Mesothelial cell of epicardium (in vitro differentiated cells): ENCODE data around the gene DOCK2. TPM values are rescaled to one million over a fixed set of nuclear protein-coding genes. Genes with fewer than 3 reads are reported as not detected.

Source experiments
- DNase-seq, 2 experiments: peaks; one replicate each; pipeline ENCODE4 v3.0.0; 2021; ENCODE audit warnings: low spot score in 2 of 2; ENCODE audit not compliant: unreplicated experiment in 2 of 2
- H3K27ac Mint-ChIP-seq: 2 replicates; pipeline ENCODE4 v1.8.0; 2021; ENCODE audit warnings: mixed read lengths
- H3K27me3 Mint-ChIP-seq: 2 replicates; pipeline ENCODE4 v1.8.0; 2021; ENCODE audit warnings: low read depth, mixed read lengths
- H3K36me3 Mint-ChIP-seq: 2 replicates; pipeline ENCODE4 v1.8.0; 2021; ENCODE audit warnings: mixed read lengths
- H3K4me1 Mint-ChIP-seq: 2 replicates; pipeline ENCODE4 v1.8.0; 2021; ENCODE audit warnings: mixed read lengths
- H3K4me3 Mint-ChIP-seq: 2 replicates; pipeline ENCODE4 v1.8.0; 2021; ENCODE audit warnings: mild to moderate bottlenecking, moderate library complexity, mixed read lengths
- H3K9me3 Mint-ChIP-seq: 2 replicates; pipeline ENCODE4 v1.8.0; 2021; ENCODE audit warnings: mixed read lengths
- total RNA-seq: library from RNA; stranded (reverse); gene quantifications from 3 replicates; pipeline ENCODE4 v1.2.1, GENCODE V29; 2021
- TF ChIP-seq, protein P1 (sequence below): fragments of 200-600 bp; sonication (generic); IDR thresholded peaks from one replicate; pipeline ENCODE4 v1.5.0; 2021; ENCODE audit warnings: antibody characterized with exemption; ENCODE audit not compliant: unreplicated experiment

The DOCK2 gene
- total RNA-seq, 1 donor from 2014 or later, result 0.25 TPM

DNA sequence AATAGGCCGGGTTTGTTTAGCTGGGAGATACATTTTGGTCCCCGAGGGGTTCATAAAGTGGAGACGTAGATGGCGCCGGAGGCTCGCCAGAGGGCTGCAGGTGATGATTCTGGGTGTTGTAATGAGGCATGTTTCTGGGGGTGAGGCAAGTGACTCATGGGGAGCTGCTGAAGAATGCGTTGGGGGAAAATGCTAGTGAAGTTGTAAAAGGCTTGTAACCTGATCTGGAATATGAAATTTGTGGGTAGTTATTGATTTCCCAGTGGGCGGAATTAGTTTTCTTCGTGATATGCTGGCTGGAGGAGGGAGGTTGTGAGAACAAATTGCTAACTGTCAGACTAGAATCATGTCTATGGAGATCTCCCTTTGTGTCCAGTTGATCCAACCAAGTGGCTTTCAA, 158.3 kb downstream of the DOCK2 start:
- Mint-ChIP-seq H3K27ac (no peak overlapping the region), H3K36me3 (no peaks in the 10 kb centered on the region), H3K27me3 (peaks cover 50% of the 10 kb centered on the region), H3K4me1 (peaks cover under 1% of the 10 kb centered on the region), H3K9me3 (no peaks in the 10 kb centered on the region), H3K4me3 (no peak overlapping the region)
- TF ChIP-seq, protein P1, sequence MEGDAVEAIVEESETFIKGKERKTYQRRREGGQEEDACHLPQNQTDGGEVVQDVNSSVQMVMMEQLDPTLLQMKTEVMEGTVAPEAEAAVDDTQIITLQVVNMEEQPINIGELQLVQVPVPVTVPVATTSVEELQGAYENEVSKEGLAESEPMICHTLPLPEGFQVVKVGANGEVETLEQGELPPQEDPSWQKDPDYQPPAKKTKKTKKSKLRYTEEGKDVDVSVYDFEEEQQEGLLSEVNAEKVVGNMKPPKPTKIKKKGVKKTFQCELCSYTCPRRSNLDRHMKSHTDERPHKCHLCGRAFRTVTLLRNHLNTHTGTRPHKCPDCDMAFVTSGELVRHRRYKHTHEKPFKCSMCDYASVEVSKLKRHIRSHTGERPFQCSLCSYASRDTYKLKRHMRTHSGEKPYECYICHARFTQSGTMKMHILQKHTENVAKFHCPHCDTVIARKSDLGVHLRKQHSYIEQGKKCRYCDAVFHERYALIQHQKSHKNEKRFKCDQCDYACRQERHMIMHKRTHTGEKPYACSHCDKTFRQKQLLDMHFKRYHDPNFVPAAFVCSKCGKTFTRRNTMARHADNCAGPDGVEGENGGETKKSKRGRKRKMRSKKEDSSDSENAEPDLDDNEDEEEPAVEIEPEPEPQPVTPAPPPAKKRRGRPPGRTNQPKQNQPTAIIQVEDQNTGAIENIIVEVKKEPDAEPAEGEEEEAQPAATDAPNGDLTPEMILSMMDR, result no peak
- DNase-seq, result no peak

DNA sequence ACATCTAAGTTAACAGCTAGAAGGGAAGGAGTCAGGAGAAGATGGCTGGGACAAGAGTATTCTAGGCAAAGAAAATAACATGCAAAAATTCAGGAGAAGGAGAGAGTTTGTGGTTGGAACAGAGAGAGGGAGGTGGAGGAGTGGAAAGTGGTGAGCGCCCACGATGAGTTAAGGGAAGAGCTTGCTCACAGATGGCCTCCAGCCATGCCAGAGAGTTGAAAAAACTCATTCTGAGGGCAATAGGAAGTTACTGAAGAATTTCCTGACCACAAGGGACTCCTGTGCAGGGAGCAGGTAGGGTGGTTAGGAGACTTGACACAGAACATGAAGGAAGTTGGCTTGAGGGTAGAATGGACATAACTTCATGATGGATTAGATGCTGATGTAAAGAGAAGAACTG, 159.7 kb downstream of the DOCK2 start:
- DNase-seq, result no peak
- Mint-ChIP-seq H3K36me3 (no peaks in the 10 kb centered on the region), H3K9me3 (no peaks in the 10 kb centered on the region), H3K4me1 (peaks cover 2% of the 10 kb centered on the region), H3K27ac (no peak overlapping the region), H3K4me3 (no peak overlapping the region), H3K27me3 (peaks cover 59% of the 10 kb centered on the region)
- TF ChIP-seq, protein P1, result no peak

DNA sequence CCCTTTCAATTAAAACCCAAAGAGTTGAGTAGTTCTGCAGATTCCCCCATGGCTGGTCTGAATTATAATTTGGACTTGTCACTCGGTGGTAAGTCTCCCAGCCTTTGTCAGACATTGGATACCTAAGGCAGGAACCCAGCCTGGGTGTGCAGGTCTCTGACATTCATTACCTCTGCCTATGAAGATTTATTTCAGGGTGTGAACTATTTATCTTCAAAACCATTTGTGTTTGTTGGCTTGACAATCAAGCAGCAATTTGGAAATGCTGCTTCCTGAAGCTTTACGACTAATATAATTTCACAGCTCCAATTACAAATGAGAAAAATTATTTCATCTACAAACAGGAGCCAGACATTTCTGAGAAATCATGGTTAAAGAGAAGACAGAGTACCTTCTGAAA, 160.5 kb downstream of the DOCK2 start:
- TF ChIP-seq, protein P1, result no peak
- Mint-ChIP-seq H3K36me3 (no peaks in the 10 kb centered on the region), H3K4me3 (no peak overlapping the region), H3K27me3 (peaks cover 66% of the 10 kb centered on the region), H3K9me3 (no peaks in the 10 kb centered on the region), H3K4me1 (peaks cover 4% of the 10 kb centered on the region), H3K27ac (no peak overlapping the region)
- no peak for DNase-seq

DNA sequence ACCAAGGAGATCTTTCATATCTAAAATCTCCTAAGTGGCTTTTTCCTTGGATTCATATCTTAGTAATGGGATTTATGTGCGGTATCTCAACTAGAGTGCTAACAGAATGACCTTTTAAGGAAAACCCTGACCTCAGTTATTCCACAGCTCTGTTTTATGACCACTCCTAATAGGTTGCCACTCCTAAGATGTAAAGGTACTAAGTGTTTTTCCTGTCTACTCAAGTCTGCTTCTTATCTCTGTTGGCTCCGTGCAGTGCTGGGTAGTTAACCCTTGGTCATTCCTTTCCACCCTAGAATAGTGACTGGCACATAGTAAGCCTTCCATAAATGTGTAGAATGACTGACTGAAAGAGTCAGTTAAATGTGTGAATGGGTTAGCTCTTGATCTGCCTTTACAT, 161.4 kb downstream of the DOCK2 start:
- H3K9me3 Mint-ChIP-seq, result no peaks in the 10 kb centered on the region
- H3K27me3 Mint-ChIP-seq, result peaks cover 67% of the 10 kb centered on the region
- H3K36me3 Mint-ChIP-seq, result no peaks in the 10 kb centered on the region
- no peak overlapping the region for H3K4me3 Mint-ChIP-seq
- TF ChIP-seq, protein P1, result no peak
- H3K4me1 Mint-ChIP-seq, result peaks cover 9% of the 10 kb centered on the region
- no peak overlapping the region for H3K27ac Mint-ChIP-seq
- DNase-seq, result no peak

DNA sequence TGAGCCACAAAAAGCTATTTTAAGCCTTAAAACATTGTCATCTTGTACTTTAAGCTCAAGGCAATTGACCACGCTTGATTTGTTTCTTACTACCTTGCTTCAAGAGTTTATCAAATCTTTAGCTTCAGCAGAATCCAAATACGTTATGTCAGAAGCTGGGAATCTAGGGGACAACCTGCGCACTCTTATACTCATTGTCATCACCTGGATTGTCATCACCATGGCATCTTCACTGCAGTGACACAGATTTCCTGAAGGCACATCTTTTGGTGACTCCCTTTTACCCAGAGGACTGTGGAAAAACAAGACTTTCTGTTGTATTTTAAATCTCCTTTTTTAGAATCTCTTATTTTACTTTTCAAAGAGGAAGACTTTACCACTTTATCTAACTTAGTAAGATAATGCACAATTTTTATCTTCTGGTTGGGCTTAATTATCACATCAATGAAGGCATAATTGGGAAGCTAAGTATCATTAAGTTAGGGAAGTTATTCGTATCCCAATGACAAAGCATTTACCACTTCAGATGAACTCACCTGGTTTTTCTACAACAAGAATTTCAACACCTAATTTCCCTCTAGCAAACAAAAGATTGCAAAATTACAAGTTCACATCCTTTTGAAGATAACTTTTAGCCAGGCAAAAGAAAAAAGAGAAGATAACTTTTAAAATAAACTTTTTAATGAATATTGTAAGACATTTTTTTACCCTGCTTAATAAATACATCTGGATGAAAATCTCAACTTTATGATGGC, 162.0 kb downstream of the DOCK2 start:
- no peak for DNase-seq
- peaks cover 12% of the 10 kb centered on the region for H3K4me1 Mint-ChIP-seq
- H3K27ac Mint-ChIP-seq, result no peak overlapping the region
- peaks cover 68% of the 10 kb centered on the region for H3K27me3 Mint-ChIP-seq
- H3K4me3 Mint-ChIP-seq, result no peak overlapping the region
- no peaks in the 10 kb centered on the region for H3K36me3 Mint-ChIP-seq
- TF ChIP-seq, protein P1, result no peak
- H3K9me3 Mint-ChIP-seq, result no peaks in the 10 kb centered on the region
